Fibroblast of lung (primary cell): ENCODE data around the gene MISP3. TPM values are rescaled to one million over a fixed set of nuclear protein-coding genes. Genes with fewer than 3 reads are reported as not detected.
"Not testable (repeated sequence)": the region's sequence is repeated elsewhere in the genome, so short reads cannot be mapped to it uniquely, and the experiment has no call there.

Source experiments
- DNase-seq, 2 donors: peaks; one replicate each; pipeline versions ENCODE4 v3.0.0 to v3.0.0-alpha.2; 2010; ENCODE audit warnings: low read depth in 2 of 2
- H2AFZ ChIP-seq: 2 replicates; pipeline ENCODE4 v1.5.1; 2012; ENCODE audit warnings: low read length, control low read depth, inconsistent platforms
- H3K27ac ChIP-seq: 2 replicates; pipeline ENCODE4 v1.5.1; 2011; ENCODE audit warnings: low read length, control low read depth; ENCODE audit not compliant: insufficient read depth
- H3K27me3 ChIP-seq: 2 replicates; pipeline ENCODE4 v1.5.1; 2011; ENCODE audit warnings: mild to moderate bottlenecking, low read length; ENCODE audit not compliant: control insufficient read depth, insufficient read depth
- H3K36me3 ChIP-seq: 2 replicates; pipeline ENCODE4 v1.5.1; 2011; ENCODE audit warnings: low read length; ENCODE audit not compliant: control insufficient read depth, insufficient read depth
- H3K4me1 ChIP-seq: 2 replicates; pipeline ENCODE4 v1.5.1; 2011; ENCODE audit warnings: low read length; ENCODE audit not compliant: control insufficient read depth, insufficient read depth; ENCODE audit errors: extremely low read depth
- H3K4me2 ChIP-seq: 2 replicates; pipeline ENCODE4 v1.5.1; 2011; ENCODE audit warnings: low read length, control low read depth; ENCODE audit not compliant: insufficient read depth; ENCODE audit errors: extremely low read depth
- H3K4me3 ChIP-seq, 4 experiments: fragments of 200-600 bp in 1 of 4; sonication (generic) in 1 of 4; replicated peaks in 1 of 4; 2 replicates each; pipeline ENCODE4 v1.5.1; 2011 to 2016; ENCODE audit warnings: low read length in 4 of 4, low read depth in 3 of 4, mild to moderate bottlenecking in 3 of 4, control low read depth in 2 of 4, inconsistent platforms in 1 of 4, mixed read lengths in 1 of 4; ENCODE audit not compliant: insufficient read depth in 1 of 4; ENCODE audit errors: control extremely low read depth in 1 of 4
- H3K79me2 ChIP-seq: 2 replicates; pipeline ENCODE4 v1.5.1; 2012; ENCODE audit warnings: mild to moderate bottlenecking, low read length, inconsistent platforms; ENCODE audit not compliant: control insufficient read depth, insufficient read depth
- H3K9ac ChIP-seq: 2 replicates; pipeline ENCODE4 v1.5.1; 2011; ENCODE audit warnings: mild to moderate bottlenecking, low read length, control low read depth; ENCODE audit not compliant: insufficient read depth
- H3K9me3 ChIP-seq: 2 replicates; pipeline ENCODE4 v1.5.1; 2012; ENCODE audit warnings: low read depth, low read length; ENCODE audit not compliant: control insufficient read depth, insufficient read depth
- H4K20me1 ChIP-seq: 2 replicates; pipeline ENCODE4 v1.5.1; 2011; ENCODE audit warnings: low read length; ENCODE audit not compliant: control insufficient read depth, insufficient read depth; ENCODE audit errors: extremely low read depth
- CTCF ChIP-seq, 2 donors: IDR thresholded peaks in 1 of 2; conservative IDR thresholded peaks in 1 of 2; 1 replicate in 1 of 2; 2 replicates in 1 of 2; pipeline ENCODE4 v1.5.1; 2011 to 2012; ENCODE audit warnings: low read length in 2 of 2, control low read depth in 1 of 2, inconsistent platforms in 1 of 2, low read depth in 1 of 2, mild to moderate bottlenecking in 1 of 2
- EZH2 ChIP-seq: IDR thresholded peaks from 2 replicates; pipeline ENCODE4 v1.5.1; 2012; ENCODE audit warnings: low read length, control low read depth, mild to moderate bottlenecking; ENCODE audit errors: missing control alignments
- polyA plus RNA-seq, 2 donors: library from polyadenylated mRNA; depleted of rRNA in 1 of 2; stranded (reverse) in 1 of 2; unstranded in 1 of 2; fragments of >200 nt; gene quantifications; 2 replicates each; pipeline ENCODE4 v1.2.1, GENCODE V29; 2011 to 2012; ENCODE audit warnings: missing spikeins in 1 of 2
- total RNA-seq: library from RNA; depleted of rRNA; stranded (reverse); fragments of >200 nt; gene quantifications from 2 replicates; pipeline ENCODE4 v1.2.1, GENCODE V29; 2014

Gene MISP3
- total and polyA plus RNA-seq, 2 donors (not counting 1 experiment from before 2014, with no cell fraction given): 0.33 to 0.83 TPM

- H4K20me1 ChIP-seq, H3K27ac ChIP-seq, H3K9me3 ChIP-seq, H3K36me3 ChIP-seq, H3K9ac ChIP-seq, H3K79me2 ChIP-seq, H3K4me1 ChIP-seq, H3K4me2 ChIP-seq, H3K27me3 ChIP-seq, H3K4me3 ChIP-seq: not testable (repeated sequence)
- TF ChIP-seq CTCF (conservative IDR thresholded peaks at IDR 0.05 in 1 of 2, IDR thresholded peaks at IDR 0.05 in 1 of 2; ENCODE audit: low read depth in 1 of 2, low read length in 2 of 2): peak; percentile 47 to 62
- DNase-seq: peak; percentile 43 to 70
- peak overlapping the region; percentile 24 for H2AFZ ChIP-seq
Observed at GRCh38 chr19:14042659-14043608, 29.7 kb upstream of the MISP3 start.

GRCh38 chr19:14047866-14048265 lies 24.7 kb upstream of the MISP3 start:
- H3K27ac ChIP-seq, H2AFZ ChIP-seq, H3K4me2 ChIP-seq, DNase-seq, H3K36me3 ChIP-seq, H3K4me3 ChIP-seq, H3K27me3 ChIP-seq, H3K4me1 ChIP-seq, H3K79me2 ChIP-seq, H4K20me1 ChIP-seq, H3K9me3 ChIP-seq, H3K9ac ChIP-seq: not testable (repeated sequence)

GRCh38 chr19:14048443-14049153 lies 24.0 kb upstream of the MISP3 start:
- no peak overlapping the region for H3K27ac ChIP-seq
- H2AFZ ChIP-seq: no peak overlapping the region
- no peak overlapping the region for H3K4me2 ChIP-seq
- no peaks in the 10 kb centered on the region for H3K27me3 ChIP-seq
- H3K9me3 ChIP-seq: no peaks in the 10 kb centered on the region
- peak in 1 of 2 donors; percentile 10 for DNase-seq
- no peak overlapping the region for H3K4me3 ChIP-seq
- H4K20me1 ChIP-seq: no peaks in the 10 kb centered on the region
- no peak overlapping the region for H3K9ac ChIP-seq
- no peaks in the 10 kb centered on the region for H3K36me3 ChIP-seq
- H3K79me2 ChIP-seq: no peaks in the 10 kb centered on the region
- TF ChIP-seq CTCF (conservative IDR thresholded peaks at IDR 0.05 in 1 of 2, IDR thresholded peaks at IDR 0.05 in 1 of 2; ENCODE audit: low read depth in 1 of 2, low read length in 2 of 2) (peak; percentile 77 to 86), EZH2 (no peak)
- H3K4me1 ChIP-seq: no peaks in the 10 kb centered on the region
